Activated T-cell treated with anti-CD3 and anti-CD28 coated beads for 1 hour (primary cell): ENCODE results near the gene NIT1.
"Not testable (repeated sequence)": the region's sequence is repeated elsewhere in the genome, so short reads cannot be mapped to it uniquely, and the experiment has no call there.

Experiments used
- DNase-seq: peaks from one replicate; pipeline ENCODE4 v3.0.0-alpha.2; 2020; ENCODE audit warnings: low read depth

Gene NIT1

DNA sequence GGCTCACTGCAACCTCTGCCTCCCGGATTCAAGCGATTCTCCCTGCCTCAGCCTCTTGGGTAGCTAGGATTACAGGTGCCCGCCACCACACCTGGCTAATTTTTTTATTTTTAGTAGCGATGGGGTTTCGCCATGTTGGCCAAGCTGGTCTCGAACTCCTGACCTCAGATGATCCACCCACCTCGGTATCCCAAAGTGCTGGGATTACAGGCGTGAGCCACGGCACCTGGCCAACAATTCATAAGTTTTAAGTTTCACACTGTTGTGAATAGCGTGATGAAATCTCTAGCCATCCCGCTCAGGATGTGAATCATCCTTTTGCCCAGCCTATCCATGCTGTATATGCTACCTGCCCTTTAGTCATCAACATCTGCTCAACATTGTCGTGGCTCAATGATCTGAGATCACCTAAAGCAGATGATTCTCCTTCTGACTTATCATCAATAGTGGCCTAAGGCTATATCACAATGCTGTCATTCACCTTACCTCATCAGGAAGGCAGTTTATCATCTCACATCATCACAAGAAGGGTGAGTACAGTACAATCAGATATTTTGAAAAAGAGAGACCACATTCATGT lies 2.7 kb upstream of the NIT1 start:
- no peak for DNase-seq

GRCh38 chr1:161115961-161116360 lies 1.9 kb upstream of the NIT1 start:
- DNase-seq, result not testable (repeated sequence)

DNA sequence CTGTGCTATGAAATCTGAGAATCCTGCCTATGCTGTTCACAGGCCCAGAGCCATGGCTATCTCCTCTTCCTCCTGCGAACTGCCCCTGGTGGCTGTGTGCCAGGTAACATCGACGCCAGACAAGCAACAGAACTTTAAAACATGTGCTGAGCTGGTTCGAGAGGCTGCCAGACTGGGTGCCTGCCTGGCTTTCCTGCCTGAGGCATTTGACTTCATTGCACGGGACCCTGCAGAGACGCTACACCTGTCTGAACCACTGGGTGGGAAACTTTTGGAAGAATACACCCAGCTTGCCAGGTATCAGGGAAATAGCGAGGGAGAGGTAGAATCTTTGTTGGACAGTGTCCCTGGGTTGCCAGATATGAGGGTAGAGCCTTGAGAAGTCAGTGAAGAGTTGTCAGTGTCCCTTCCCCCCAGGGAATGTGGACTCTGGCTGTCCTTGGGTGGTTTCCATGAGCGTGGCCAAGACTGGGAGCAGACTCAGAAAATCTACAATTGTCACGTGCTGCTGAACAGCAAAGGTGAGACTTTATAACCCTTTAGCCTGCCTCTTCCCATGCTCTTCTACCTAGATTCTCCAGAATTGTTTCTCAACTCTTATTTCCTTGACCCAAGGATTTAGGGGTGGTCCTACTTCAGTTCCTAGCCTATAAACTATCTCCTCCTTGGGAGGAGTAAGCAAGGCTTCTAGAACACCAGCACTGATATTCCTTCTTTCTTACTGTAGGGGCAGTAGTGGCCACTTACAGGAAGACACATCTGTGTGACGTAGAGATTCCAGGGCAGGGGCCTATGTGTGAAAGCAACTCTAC lies 1.4 kb downstream of the NIT1 start:
- peak; percentile 24 for DNase-seq

- DNase-seq, result no peak
These were observed 3.2 kb downstream of the NIT1 start for GRCh38 chr1:161121042-161121650.

GRCh38 chr1:161121834-161122233 lies 3.9 kb downstream of the NIT1 start:
- DNase-seq, result no peak

DNA sequence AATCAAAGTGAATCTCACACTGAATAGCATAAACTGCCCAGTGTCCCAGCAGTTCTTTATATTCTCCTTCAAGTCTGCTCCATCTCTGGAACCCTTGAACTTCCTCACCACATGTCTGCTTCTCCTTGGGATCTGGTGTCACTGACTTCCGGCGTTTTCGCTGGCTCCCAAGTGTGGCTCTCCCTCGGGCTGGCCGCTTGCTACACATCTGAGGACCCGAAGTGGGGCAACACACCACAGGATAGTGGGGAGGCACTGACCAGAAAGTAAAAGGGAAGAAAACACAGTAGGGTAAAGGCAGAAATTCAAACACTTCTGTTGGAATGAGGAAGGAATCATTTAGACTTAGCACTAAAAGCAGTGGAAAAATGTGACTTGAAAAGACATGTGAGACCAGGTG lies 5.1 kb downstream of the NIT1 start:
- no peak for DNase-seq

DNA sequence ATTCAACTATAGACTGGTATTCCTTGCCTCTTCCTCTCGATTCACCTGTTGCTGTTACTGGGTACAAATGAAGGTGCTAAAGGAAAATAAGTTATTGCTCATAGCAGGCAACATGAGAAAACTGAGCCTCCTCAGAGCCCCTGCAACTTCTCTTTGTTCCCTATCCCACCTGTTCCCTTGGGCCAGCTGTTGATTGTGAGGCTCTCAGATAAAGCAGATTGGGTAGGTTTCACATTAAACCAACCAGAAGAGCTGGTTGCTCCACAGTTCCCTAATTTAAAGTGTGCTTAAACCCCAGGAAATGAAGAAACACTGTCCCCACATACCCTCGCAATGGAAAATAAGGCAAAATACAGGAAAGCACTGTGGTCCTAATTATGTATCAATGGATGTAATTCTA lies 9.7 kb downstream of the NIT1 start:
- DNase-seq, result no peak

DNA sequence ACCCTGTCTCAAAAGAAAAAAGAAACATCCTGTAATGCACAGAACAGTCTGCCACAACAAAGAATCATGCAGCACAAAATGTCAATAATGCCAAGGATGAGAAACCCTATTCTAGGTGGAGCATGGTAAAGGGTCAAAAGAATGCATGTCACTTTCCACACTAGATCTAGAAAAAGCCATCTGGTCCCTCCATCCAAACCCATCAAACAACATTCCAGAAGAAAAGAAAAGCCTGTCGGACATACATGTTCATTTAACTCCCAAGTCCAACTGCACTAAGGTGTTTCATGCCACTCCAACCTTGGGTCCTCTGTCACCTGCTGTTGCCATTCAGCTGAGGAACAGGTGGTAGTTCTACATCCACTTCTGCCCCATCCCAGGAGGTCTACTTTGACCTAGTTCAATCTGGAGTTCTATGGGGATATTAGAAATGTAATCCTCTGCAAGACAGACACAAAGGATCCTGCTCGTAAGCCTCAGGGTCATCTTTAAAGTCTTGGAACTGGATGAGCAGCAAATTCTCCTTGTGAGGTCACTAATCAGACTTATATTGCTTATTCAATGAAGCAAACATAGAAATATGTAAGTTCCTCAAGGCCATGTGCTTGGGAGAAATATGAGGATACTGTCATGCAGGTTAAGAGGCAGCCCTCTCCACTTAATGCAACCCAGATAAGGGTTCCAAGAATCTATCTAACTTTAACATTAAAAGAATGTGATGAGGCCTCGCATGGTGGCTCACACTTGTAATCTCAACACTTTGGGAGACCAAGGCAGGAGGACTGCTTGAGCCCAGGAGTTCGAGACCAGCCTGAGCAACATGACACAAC lies 10.9 kb downstream of the NIT1 start:
- DNase-seq, result no peak

- DNase-seq, result no peak
These were observed 12.4 kb downstream of the NIT1 start for GRCh38 chr1:161130266-161130665.

DNA sequence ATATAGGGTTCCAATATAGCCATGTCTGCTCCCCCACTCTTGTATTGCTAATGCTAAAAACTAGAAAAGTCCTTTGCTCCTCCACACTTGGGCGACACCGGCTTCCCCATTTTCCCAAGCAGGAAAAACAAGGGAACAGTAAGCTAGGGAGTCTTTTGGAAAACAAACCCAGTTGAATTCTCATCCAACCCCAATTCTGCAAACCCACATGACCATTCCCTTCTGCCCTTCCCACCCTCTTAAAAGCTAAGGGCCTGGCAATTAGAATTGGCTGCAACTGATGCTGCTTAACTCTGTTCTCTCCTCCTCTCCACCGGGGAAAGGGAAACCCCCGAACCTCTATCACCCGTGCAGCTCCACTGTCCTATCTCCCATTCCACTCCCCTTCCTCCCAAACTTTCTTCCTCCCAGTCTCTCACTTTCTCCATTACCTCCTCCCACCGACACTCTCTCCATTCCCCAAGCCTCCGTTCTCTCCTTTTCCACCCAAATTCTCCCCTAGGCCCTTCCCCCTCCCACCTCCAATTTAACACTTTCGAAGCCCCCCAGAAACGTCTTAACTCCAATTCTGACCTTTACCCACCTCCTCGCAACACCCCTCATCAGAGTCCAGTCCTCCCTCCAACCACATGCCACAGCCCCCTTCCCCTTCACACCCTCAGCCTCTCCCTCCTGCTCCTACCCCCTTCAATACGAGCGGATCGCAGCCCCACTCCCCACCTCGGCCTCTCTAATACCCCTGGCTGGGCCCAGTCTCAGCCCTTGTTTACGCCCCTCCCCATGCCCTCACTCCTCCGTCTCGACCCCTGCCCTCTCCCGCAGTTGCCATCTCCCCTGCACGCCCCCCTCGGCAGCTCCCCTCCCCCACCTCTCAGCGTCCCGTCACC lies 13.9 kb downstream of the NIT1 start:
- no peak for DNase-seq

GRCh38 chr1:161132410-161133219 lies 14.7 kb downstream of the NIT1 start, which contains the start of gene DEDD:
TSS of gene DEDD (minus strand) at chr1:161132667. CDS start at chr1:161124462, 8,205 bp downstream.
- DNase-seq, result peak; percentile 76

DNA sequence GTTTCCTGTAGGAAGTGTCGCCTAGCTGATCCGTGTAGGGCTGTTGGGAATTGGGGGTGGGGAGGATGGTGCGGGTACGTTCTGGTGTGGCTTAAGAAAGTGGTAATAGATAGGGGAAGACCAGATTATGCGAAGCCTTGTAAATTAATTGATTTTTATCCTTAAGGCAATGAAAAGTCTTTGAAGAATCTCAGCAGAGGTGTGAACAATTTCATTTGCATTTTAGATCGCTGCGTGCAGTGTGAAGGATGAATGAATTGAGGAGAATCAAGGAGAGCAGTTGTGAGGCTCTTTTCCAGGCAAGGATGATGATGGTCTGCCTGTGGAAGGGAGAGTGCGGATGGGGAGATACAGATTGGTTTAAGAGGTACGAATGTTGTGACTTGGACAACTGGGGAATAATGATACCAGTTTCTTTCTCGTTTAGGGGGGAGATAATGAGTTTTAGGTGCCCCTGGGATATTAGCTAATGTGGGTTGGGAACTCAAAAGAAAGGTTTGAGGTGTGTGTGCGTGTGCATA lies 15.4 kb downstream of the NIT1 start:
- DNase-seq, result no peak

GRCh38 chr1:161137881-161138280 lies 20.0 kb downstream of the NIT1 start:
- DNase-seq, result no peak

DNA sequence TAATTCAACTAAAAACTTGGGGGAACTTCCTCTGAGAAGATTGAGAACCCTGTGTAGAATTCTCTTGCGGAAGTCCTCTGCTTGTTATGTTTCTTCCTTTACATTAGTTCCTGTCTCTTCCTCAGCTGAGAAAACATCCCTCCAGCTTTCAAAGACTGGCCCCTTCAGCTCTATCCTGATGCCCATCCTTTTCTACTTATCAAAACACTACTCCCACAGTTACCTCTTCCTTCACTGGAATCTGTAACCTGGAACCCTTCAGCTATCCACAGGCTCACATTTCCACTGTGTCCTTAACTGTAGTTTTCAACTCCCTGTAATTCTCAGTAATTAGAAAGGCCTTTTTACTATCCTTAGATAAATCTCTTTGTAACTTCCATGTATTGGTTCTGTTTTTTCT lies 20.5 kb downstream of the NIT1 start:
- no peak for DNase-seq

DNA sequence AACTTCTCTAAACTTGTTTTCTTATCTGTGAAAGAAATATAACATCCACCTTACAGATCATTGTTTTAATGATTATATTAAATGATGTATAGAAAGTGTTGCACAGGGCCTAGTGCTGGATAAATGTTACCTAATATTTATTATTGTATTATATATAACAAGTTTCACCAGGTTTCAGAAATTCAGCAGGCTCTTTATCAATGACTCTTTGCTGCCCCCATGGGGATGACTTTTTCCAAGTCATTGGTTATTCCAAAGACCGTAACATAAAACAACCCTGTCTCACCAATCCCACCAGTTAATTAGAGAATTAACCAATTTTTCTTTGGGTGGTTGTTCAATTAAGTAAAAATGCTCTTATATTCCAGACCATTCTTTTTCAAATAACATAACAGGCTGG lies 21.9 kb downstream of the NIT1 start:
- peak; percentile 27 for DNase-seq

- no peak for DNase-seq
These were observed 23.0 kb downstream of the NIT1 start for GRCh38 chr1:161140755-161141400.

- DNase-seq, result no peak
These were observed 27.9 kb downstream of the NIT1 start for GRCh38 chr1:161145832-161146231.

GRCh38 chr1:161153176-161153575 lies 35.3 kb downstream of the NIT1 start:
- no peak for DNase-seq

GRCh38 chr1:161153682-161154337 lies 35.9 kb downstream of the NIT1 start, which contains the start of gene UFC1:
TSS of gene UFC1 (plus strand) at chr1:161153978. CDS start at chr1:161153998, 20 bp downstream.
- peak; percentile 68 for DNase-seq
